NT2/D1 (cell line): ENCODE results near the gene CPEB4.

Experiments used
- YY1 ChIP-seq: IDR thresholded peaks from 2 replicates; pipeline ENCODE4 v1.6.1; 2011; ENCODE audit not compliant: insufficient read length, insufficient read depth
- ZNF274 ChIP-seq: IDR thresholded peaks from 2 replicates; pipeline ENCODE4 v1.6.1; 2011; ENCODE audit warnings: mild to moderate bottlenecking, low read depth, low read length

DNA sequence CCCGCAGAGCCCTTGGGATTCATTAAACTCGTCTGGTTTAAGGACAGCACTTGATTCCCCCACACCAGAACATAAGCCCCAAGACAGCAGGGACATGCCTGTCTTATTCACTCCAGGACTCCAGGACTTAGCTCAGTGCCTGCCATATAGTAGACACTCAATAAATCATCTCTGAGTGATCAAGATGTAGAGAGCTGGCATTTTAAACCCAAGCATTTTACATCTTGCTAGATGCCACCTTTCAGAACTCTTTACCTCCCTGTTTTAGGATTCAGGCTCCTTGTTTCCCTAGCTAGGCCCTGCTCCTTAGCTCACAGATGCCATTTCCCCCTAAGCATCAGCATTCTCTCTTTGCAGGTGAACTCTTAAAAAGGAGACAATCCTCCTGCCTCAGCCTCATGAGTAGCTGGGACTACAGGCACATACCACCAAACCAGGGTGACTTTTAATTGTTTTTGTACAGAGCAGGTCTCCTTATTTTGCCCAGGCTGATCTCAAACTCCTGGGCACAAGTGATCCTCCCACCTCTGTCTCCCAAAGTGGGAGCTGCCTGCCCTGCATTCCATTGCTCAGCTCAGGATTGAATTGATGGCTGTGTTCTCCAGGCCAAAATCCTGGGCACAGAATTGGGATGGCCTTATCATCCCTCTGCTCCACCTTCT, 32.0 kb upstream of the CPEB4 start:
- TF ChIP-seq YY1 (no peak), ZNF274 (no peak)
